ENCODE data around the gene AGBL4.

- TF ChIP-seq, protein P1, sequence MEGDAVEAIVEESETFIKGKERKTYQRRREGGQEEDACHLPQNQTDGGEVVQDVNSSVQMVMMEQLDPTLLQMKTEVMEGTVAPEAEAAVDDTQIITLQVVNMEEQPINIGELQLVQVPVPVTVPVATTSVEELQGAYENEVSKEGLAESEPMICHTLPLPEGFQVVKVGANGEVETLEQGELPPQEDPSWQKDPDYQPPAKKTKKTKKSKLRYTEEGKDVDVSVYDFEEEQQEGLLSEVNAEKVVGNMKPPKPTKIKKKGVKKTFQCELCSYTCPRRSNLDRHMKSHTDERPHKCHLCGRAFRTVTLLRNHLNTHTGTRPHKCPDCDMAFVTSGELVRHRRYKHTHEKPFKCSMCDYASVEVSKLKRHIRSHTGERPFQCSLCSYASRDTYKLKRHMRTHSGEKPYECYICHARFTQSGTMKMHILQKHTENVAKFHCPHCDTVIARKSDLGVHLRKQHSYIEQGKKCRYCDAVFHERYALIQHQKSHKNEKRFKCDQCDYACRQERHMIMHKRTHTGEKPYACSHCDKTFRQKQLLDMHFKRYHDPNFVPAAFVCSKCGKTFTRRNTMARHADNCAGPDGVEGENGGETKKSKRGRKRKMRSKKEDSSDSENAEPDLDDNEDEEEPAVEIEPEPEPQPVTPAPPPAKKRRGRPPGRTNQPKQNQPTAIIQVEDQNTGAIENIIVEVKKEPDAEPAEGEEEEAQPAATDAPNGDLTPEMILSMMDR (IDR thresholded peaks at IDR 0.05; ENCODE audit: borderline replicate concordance, extremely low read depth, low read length, poor library complexity, severe bottlenecking): peak; percentile 71
- no peak for TF ChIP-seq EZH2 (IDR thresholded peaks at IDR 0.05; ENCODE audit: borderline replicate concordance, low read depth, low read length, severe bottlenecking)
Measured at GRCh38 chr1:48870596-48870995, 1153.2 kb downstream of the AGBL4 start.
